HG02943 (cell line): ENCODE results near the gene SNAPIN.

Experiments
- ATAC-seq: cut with Tn5 transposase; IDR thresholded peaks from one replicate; pipeline ENCODE4 v1.9.1; 2021; ENCODE audit warnings: mild to moderate bottlenecking, low read depth, moderate library complexity; ENCODE audit not compliant: unreplicated experiment

Gene SNAPIN, protein sequence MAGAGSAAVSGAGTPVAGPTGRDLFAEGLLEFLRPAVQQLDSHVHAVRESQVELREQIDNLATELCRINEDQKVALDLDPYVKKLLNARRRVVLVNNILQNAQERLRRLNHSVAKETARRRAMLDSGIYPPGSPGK

DNA sequence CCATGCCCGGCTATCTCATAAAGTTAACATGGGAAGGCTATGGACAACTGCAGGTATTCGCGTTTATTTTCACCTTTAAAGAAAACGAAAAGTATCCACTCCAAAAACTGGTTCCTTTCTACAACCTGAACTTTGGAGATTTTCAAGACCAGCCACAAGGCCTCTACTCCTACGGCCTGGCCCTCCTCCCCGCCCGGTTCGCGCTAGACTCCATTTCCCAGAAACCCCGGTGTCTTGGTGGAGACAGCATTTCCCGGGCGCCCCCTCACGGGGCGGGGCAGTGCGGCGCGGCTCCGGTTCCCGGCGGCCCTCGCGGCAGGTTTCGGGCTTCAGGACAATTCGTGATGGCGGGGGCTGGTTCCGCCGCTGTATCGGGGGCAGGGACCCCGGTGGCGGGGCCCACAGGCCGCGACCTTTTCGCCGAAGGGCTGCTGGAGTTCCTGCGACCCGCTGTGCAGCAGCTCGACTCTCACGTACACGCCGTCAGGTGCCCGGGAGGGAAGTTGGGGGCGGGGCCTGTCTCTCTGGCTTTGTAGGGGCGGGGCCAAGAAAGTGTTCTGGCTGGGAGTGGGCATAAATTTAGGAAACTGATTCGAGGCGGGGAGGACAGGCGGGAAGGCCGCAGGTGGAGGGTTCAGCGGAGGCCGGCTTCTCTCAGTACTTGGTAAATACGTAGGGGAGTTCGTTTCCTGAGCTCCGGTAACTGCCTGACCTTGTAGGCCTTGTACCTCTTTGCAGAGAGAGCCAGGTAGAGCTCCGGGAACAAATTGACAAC, at the start of gene SNAPIN:
Gene SNAPIN (plus strand): TSS at position 304 of the 775 bp plus-strand sequence. CDS start 41 bp downstream, at position 345.
- peak; percentile 84 for ATAC-seq

DNA sequence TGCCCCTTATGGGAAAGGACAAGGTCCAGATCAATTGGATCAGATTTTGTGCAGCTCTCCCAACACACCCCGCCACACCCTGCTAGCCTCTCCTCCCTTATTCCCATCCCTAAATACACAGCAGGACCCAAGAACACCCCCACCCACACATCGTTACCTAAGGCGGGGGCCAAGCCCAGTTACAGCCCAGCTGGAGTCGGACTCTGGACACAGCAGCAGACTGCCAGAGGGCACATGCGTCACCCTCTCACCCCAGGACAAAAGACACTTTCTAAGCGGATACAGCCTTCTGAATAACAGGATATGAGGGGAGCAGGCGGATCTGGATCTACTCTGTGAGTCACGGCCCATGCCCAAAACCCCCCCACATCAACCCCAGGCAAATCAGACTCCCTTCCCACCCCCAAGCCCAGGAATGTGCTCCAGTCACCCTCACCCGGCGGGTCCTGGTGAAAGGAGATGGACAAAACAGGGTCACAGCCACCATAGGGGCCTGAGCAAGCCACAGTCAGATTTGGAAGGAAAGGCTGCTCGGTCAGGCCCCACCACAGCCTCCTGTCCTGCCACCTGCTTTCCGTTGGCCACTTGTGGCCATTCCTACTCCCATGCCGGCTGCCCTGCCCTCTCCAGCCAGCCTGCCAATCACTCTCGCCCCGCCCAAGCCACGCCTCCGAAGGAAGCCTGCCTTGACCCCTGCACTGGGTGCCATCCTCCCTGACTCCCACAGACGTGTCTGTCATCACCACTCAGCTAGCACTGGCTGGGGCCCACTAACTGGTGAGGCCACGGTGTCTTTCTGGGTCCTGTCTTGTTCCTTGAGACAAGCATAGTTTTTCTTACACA, 49.5 kb upstream of the SNAPIN start:
- ATAC-seq, result no peak

DNA sequence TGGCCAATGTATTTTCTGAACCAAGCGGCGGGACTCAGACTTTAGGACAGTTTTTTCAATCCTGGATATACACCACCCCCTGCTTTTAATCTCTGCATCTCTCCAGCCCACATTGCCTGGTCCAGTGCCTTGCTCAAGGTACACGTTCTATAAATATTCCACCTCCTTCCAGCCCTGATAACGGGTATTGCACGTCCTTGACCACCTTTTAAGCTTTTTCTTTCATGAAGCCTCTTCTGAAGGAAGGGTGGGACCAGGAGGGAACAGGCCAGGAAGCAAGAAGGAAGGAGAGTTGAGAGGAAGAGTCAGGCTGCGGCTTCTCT, 49.0 kb upstream of the SNAPIN start:
- no peak for ATAC-seq

DNA sequence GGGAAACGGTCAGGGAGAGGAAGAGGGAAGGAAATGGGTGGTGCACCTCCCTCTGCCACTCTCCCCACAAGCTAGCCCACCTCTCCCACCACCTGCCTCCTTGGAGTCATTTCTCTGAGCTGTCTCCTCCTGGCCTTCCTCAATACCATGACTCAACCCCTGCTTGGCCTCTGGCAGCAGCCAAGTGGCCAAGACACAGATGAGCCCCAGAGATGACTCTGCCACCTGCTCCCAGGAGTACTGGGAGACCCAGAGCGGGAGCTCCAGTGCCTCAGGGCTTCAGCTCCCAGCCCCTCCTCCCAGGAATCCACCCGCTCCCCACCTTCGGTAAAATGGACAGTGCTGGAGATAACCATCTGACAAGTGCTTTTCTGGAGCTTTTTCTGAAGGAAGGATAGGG, 48.2 kb upstream of the SNAPIN start:
- no peak for ATAC-seq

DNA sequence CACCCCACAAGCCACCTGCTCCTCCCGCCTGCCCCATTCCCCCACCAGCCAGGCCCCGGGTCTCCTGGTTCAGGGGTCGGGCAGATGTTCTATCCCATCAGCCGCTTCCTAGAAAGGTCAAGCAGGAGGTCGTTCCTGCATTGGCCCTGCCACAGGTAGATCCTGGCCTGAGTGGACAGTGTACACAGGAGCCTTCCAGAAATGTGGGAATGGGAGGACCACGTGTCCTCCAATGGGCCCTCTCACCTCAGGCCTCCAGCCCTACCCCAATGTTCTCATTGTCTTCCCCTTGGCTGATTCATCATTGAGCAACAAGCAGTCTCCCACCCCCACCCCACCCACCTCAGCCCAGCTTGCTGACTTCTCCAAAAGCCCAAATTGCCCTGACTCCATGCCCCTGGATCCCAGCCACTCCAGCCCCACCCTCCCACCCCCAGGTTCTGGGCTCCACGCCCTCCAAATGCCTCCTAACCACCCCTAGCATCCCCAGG, 47.6 kb upstream of the SNAPIN start:
- ATAC-seq, result no peak

DNA sequence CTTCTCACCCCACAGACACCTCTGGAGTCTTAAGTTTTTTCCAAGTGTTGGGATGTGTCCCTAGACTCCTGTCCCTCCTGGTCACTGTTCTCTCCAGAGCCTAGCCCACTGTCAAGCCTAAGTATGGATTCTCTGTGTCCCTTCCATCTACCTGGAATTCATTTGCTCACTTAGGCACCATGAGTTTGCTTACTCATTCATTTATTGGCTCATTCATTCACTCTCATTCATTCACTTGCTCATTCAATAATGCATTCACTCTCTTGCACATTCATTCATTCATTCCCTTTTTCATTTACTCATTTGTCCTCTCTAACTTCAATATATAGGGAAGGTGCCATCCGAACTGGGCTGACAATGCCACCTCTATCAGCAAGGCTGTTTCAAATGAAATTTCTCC, 47.1 kb upstream of the SNAPIN start:
- no peak for ATAC-seq

DNA sequence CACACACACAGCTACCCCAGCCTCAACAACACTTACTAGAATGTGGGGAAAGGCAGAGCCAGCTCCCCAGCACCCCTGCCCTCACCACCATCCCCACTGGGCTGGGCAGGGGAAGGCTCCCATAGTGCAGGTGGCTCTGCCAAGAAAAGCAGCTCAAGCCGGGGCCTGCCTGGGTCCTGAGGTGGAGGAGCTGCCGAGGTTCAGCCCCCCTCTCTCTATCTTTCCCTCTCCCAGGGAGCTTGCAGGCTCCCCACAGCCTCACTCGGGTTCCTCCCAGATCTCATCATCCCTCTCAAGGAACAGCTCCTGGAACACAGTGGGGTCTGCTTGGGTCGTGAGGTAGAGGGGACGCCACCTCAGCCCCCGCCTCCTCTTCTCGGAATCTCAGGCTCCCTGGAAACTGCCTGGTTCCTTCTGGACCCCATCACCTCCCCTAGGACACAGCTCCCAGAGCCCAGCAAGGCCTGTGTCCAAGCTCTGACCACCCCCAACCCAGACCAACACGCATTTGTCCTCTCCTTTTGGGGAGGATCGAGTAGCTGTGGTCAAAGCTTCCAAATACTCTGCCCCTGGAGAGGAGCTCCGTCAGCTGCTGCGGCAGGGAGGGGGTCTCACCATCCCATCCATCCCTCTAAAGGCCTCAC, 46.3 kb upstream of the SNAPIN start:
- no peak for ATAC-seq

GRCh38 chr1:153612755-153613331, 45.7 kb upstream of the SNAPIN start, which contains the start of gene S100A16:
TSS of gene S100A16 (minus strand) at chr1:153613137. CDS start at chr1:153608151, 4,986 bp downstream.
- ATAC-seq, result no peak

- ATAC-seq, result no peak
These were observed 45.1 kb upstream of the SNAPIN start for GRCh38 chr1:153613406-153613805.

- no peak for ATAC-seq
These were observed 44.2 kb upstream of the SNAPIN start for GRCh38 chr1:153614189-153614900.

DNA sequence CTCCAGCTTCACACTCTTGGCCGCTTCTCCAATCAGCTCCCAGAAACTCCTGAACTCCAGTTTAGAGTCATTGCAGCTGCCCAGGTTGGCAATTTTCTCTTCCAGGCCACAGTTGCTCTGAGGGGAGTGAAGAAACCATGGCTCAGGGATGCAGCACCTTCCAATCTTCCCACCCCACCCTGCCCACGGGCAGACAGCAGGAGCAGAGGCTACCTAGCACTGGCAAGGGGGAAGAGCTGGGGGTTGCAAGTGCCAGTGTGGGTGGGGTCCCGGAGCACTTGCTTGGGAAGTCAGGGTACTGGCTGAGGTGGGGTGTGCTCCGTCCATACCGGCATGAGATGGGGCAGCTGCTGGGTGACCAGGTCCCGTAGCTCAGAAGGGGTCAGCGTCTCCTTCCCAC, 43.6 kb upstream of the SNAPIN start:
- ATAC-seq, result no peak

DNA sequence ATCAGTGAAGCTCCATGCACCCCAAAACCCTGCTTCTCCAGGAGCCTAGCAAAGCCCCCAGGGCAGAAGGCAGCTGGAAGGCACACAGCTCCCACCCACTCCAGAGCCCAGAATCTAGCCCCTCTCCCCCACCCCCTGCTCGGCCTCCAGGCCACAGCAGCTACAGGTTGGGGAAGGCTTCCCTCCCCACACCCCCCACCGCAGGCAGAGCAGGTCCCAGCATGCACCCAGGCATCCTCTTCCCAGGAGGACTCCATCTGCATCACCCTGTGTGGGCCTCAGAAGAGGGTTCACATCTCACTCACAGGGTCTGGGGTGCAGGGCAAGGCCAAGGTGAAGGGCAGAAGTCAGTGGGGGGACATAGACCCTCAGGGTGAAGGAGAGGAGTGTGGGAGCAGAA, 43.1 kb upstream of the SNAPIN start:
- no peak for ATAC-seq

DNA sequence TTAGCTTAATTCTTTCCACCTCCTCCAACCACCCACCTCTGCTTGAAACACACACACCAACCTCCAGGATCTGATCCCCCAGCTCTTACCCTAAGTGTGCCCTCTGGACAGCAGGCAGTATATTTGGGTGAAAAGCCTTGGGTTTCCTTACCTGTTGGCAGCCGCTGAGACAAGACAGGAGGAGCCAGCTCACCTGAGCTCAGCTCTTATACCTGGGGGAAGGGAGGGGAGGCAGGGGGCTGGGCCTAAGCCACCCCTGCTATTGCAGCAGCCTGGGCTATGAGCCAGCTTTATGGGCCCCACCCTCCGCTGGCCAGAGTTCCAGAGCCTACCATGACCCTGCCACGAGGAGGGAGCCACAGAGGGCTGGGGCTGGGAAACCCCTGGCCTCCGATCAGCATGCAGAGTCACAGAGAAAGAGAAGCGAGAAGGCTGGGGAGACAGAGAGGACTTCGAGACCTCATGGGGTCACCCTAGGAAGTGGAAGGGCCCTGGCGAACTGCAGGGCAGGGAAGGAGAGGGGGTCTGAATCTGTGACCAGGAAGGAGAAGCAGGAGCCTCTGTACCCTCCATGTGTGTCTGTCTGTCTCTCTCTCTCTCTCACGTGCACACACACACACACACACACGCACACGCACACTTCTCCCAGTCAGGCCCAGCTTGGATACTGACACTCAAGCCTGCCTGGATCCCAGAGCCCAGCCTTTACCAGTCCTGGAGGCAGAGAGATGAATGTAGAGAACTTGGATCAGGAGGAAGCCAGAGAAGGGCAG, 42.2 kb upstream of the SNAPIN start, which contains the start of gene S100A14:
Gene S100A14 (minus strand): TSS at position 182 of the 773 bp plus-strand sequence. CDS start 467 bp downstream, outside the sequence.
- no peak for ATAC-seq

GRCh38 chr1:153616917-153617311, 41.6 kb upstream of the SNAPIN start:
- ATAC-seq, result no peak

DNA sequence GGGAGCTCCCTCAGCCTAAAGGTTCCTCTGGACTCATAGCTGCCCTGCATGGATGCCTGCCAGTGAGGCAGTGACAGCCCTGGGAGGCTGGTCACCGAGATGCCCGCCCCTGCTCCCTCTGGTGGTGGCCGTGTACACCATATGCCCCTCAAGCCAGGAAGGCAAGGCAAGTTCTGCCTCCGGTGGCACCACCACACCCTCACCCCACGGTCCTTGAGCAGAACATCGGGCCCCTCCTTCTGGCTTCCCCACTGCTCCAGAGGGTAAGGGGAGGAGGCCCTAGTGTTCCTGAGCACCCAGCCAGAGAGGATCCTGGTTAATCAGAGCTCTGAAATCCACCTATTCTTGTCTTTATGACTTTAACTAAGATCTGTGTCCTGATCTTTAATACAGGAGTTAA, 40.8 kb upstream of the SNAPIN start:
- ATAC-seq, result no peak

DNA sequence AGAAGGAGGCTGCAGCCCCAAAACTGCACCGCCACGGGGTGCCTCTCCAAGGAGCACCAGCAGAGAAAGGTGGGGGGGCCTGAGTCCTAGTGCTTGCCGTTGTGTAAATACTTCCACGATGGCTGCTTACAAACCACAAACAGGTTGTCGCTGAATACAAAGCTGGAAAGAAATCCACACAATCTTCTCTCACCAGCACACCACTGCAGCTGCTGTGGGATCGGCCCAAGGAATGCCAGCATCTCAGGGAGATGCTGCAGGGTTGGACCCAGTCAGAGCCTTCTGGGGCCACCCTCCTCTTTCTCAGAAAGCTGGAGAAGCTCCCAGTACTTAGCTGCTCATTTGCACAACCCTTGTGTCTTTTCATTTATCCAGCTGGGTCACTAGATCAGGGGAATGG, 39.3 kb upstream of the SNAPIN start:
- ATAC-seq, result no peak

- no peak for ATAC-seq
These were observed 35.4 kb upstream of the SNAPIN start for GRCh38 chr1:153623101-153623500.

GRCh38 chr1:153624965-153625611, 33.4 kb upstream of the SNAPIN start:
- no peak for ATAC-seq
